HUES6 (cell line): ENCODE measurements around the gene GRM8.

ENCODE experiments used
- H3K27ac ChIP-seq: 2 replicates; pipeline ENCODE4 v1.7.0; 2013; ENCODE audit warnings: low read depth, mild to moderate bottlenecking, low read length, inconsistent platforms
- H3K27me3 ChIP-seq: 2 replicates; pipeline ENCODE4 v1.6.1; 2013; ENCODE audit warnings: low read length; ENCODE audit not compliant: control insufficient read depth, insufficient read depth
- H3K36me3 ChIP-seq: 2 replicates; pipeline ENCODE4 v1.6.1; 2013; ENCODE audit warnings: low read length; ENCODE audit not compliant: control insufficient read depth, insufficient read depth
- H3K4me1 ChIP-seq: 2 replicates; pipeline ENCODE4 v1.6.1; 2013; ENCODE audit warnings: low read length; ENCODE audit not compliant: control insufficient read depth, insufficient read depth
- H3K4me3 ChIP-seq: 2 replicates; pipeline ENCODE4 v1.5.1; 2013; ENCODE audit warnings: low read depth, low read length
- H3K9ac ChIP-seq: one replicate; pipeline ENCODE4 v1.6.1; 2013; ENCODE audit warnings: mild to moderate bottlenecking, low read length
- H3K9me3 ChIP-seq: 2 replicates; pipeline ENCODE4 v1.6.1; 2013; ENCODE audit warnings: low read depth, low read length; ENCODE audit not compliant: control insufficient read depth, insufficient read depth

Gene GRM8

DNA sequence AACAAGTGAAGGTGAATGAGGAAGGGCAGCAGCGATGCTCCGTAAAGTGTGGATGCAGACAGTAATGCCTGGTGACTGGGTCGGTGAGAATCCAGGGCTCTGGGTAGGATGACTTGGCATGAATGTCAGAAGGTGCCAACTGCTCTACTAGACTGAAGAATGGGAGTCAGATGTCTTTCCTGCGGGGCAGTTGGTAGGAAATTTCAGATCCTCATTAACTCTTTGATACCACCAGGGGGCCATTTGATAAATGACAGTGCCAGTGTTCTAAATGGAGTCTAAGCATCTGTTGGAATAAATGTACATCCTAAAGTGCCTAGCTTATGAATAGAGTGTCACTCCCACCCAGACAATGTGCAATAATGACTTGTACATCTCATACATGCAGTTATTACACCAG, 462.0 kb downstream of the GRM8 start:
- H3K9ac ChIP-seq = no peak overlapping the region
- no peak overlapping the region for H3K27ac ChIP-seq
- H3K4me1 ChIP-seq = no peaks in the 10 kb centered on the region
- no peak overlapping the region for H3K4me3 ChIP-seq
- H3K9me3 ChIP-seq = no peaks in the 10 kb centered on the region
- H3K27me3 ChIP-seq = no peaks in the 10 kb centered on the region
- no peaks in the 10 kb centered on the region for H3K36me3 ChIP-seq

DNA sequence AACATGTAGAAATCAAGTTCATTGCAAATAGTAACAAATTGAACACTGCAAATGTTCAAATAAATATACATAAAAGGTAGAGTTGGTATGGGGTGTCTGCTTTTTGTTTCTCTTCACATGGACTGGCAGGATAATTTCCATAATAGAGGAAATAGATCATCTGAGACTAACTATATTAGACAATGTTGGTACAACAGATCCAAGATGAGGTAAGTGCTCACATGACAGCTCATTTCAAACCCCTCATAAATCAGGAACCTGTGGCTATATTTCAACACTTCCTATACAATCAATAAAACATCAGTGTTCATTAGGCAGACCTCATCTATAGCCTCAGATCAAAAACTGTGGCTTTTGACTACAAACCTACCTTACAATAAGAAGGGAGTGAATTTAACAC, 469.1 kb downstream of the GRM8 start:
- no peak overlapping the region for H3K4me3 ChIP-seq
- no peak overlapping the region for H3K9ac ChIP-seq
- H3K27ac ChIP-seq = no peak overlapping the region
- H3K9me3 ChIP-seq = no peaks in the 10 kb centered on the region
- H3K36me3 ChIP-seq = no peaks in the 10 kb centered on the region
- H3K27me3 ChIP-seq = no peaks in the 10 kb centered on the region
- H3K4me1 ChIP-seq = peaks cover 5% of the 10 kb centered on the region; the same call in 1 of the 2 replicates

DNA sequence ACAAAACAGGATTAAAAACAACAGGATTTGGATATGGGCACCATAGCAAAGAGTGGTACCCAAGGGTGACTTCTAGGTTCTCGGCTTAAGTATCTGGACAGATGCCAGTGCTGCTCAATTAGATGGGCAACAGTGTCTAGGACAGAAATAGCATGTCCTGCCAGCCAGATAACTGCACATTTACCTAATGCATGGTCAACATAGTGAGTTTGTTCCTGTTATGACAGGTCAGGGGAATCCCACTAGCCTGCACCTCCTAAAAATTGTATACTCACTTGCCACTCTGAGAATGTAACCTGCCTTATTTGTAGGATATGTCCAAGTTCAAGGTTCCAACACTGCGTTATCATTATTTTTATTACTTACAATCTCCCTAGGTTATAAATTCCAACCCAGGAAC, 471.7 kb downstream of the GRM8 start:
- H3K27ac ChIP-seq = no peak overlapping the region
- H3K36me3 ChIP-seq = no peaks in the 10 kb centered on the region
- no peaks in the 10 kb centered on the region for H3K9me3 ChIP-seq
- H3K4me1 ChIP-seq = peaks cover 11% of the 10 kb centered on the region; the same call in 1 of the 2 replicates
- no peaks in the 10 kb centered on the region for H3K27me3 ChIP-seq
- H3K4me3 ChIP-seq = no peak overlapping the region
- no peak overlapping the region for H3K9ac ChIP-seq

DNA sequence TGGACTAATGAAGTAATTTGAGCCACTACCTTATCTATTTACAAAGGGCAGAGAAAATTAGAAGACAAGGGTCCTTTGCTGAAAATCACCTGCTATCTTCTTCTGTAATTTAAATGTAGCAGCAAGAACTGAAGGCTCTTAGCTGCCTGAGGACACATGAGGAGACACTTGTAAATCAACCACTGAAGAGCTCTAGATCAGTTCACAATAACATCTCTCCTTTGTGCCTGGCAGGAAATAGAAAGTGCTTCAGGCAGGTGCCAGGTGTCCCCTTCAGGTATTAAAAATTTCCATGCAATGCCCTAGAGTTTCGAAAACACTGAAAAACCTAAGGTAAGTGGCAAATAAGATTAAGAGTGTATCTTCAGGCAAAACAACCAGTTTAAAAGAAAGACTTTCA, 474.6 kb downstream of the GRM8 start:
- peaks cover 11% of the 10 kb centered on the region; the same call in 1 of the 2 replicates for H3K4me1 ChIP-seq
- H3K9me3 ChIP-seq = no peaks in the 10 kb centered on the region
- no peaks in the 10 kb centered on the region for H3K27me3 ChIP-seq
- H3K9ac ChIP-seq = no peak overlapping the region
- H3K36me3 ChIP-seq = no peaks in the 10 kb centered on the region
- H3K27ac ChIP-seq = no peak overlapping the region
- no peak overlapping the region for H3K4me3 ChIP-seq

DNA sequence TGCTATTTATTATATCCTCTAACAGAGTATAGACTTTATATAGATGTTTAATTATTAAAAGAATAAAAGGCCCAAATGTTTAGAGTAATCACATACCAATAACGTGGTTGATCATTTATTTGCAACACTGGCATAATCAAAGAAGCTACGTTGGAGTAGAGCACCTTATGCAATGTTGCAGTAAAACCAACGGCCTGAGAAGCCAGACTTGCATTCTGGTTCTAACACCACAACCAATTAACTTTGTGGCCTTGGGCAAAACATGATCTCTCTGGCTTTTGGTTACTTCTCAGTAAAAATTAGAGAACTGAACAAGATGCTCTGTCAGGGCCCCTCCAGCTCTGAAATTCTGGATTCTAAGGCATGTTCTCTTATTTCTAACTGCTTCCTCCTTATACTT, 476.2 kb downstream of the GRM8 start:
- peaks cover 11% of the 10 kb centered on the region; the same call in 1 of the 2 replicates for H3K4me1 ChIP-seq
- H3K36me3 ChIP-seq = no peaks in the 10 kb centered on the region
- H3K9me3 ChIP-seq = no peaks in the 10 kb centered on the region
- no peaks in the 10 kb centered on the region for H3K27me3 ChIP-seq
- no peak overlapping the region for H3K4me3 ChIP-seq
- no peak overlapping the region for H3K9ac ChIP-seq
- H3K27ac ChIP-seq = no peak overlapping the region

DNA sequence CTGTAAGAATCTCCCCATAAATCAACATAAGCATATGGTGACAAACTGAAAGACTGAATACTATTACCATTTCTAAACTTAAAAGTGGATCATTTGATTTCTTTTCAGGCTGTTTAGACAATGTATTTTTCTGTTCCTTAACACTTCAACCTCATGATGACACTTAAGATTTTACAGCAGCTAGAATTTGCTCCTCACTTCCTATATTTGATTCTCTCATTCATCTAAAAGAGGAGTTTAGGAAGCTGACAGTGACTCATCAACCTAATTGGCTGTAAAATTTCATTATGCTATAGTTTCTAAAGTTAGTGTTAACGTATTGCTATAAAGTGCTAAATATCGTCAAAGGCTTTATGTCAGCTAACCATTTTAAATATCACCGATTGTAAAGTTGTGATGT, 478.7 kb downstream of the GRM8 start:
- no peaks in the 10 kb centered on the region for H3K27me3 ChIP-seq
- H3K4me1 ChIP-seq = 0 out of 2 replicates have a peak, but pooled peaks cover 7% of the 10 kb centered on the region
- no peaks in the 10 kb centered on the region for H3K9me3 ChIP-seq
- no peak overlapping the region for H3K9ac ChIP-seq
- no peaks in the 10 kb centered on the region for H3K36me3 ChIP-seq
- H3K4me3 ChIP-seq = no peak overlapping the region
- no peak overlapping the region for H3K27ac ChIP-seq

DNA sequence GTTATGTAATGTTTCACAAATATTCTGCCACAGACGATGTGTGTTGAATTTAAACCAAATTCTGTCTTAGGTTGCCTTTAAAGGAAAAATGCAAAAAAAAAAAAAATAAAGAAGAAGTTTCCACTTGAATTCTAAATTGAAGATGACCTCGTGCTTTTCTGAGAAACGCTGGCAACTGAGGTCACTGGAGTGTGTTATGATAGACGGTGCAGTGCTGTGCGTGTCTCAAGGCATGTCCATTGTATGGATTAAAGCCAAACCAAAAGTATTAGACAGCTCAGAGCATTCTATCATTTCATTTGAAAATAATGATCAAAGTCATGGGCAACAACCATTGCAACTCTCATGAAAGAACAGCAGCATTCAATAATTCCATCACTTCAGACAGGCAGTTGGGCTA, 483.9 kb downstream of the GRM8 start:
- no peak overlapping the region for H3K9ac ChIP-seq
- H3K36me3 ChIP-seq = no peaks in the 10 kb centered on the region
- no peaks in the 10 kb centered on the region for H3K4me1 ChIP-seq
- H3K4me3 ChIP-seq = no peak overlapping the region
- H3K9me3 ChIP-seq = no peaks in the 10 kb centered on the region
- H3K27me3 ChIP-seq = no peaks in the 10 kb centered on the region
- no peak overlapping the region for H3K27ac ChIP-seq

DNA sequence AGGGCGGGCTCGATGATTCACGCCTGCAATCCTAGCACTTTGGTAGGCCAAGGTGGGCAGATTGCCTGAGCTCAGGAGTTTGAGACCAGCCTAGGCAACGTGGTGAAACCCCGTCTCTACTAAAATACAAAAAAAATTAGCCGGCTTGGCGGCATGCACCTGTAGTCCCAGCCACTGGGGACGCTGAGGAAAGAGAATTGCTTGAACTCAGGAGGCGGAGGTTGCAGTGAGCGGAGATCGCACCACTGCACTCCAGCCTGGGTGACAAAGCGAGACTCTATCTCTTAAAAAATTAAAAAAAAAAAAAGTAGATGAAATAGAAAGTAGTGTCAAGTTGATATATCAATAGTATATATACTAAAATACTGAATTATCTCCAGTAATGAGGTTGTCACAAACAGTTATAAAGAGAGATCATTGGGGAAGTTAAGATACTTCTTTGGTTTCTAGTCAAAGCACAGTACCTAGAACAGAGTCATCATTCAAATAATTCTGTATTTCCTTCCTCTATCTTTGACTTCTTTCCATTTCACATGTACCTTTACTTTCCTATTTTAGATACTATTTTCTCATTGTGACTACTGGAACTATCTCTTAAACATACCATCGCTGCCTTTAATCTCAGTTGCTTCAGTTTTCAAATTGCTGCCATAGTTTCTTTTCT, 491.7 kb downstream of the GRM8 start:
- Histone ChIP-seq H3K9me3 (no peaks in the 10 kb centered on the region), H3K9ac (no peak overlapping the region), H3K4me3 (no peak overlapping the region), H3K36me3 (no peaks in the 10 kb centered on the region), H3K27ac (no peak overlapping the region), H3K27me3 (no peaks in the 10 kb centered on the region), H3K4me1 (no peaks in the 10 kb centered on the region)

DNA sequence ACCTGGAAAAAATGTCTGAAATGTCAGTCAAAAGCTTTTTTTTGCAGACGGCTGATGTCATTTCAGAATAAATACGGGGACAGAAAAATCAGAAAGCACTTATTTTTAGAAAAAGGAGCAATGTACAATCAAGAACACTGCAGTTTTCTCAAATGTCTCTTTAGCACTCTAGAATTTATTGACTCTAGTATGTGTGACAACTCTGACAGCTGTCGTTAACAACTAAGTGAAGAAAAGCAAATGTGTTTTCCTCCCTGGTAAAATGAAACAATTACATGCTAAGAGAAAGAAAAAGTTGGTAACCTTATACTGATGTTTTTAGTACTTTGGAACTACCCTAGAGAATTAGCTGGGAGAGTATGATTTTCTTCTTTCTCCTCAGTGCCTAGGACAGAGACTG, 497.4 kb downstream of the GRM8 start:
- no peaks in the 10 kb centered on the region for H3K9me3 ChIP-seq
- H3K4me1 ChIP-seq = no peaks in the 10 kb centered on the region
- H3K36me3 ChIP-seq = no peaks in the 10 kb centered on the region
- H3K4me3 ChIP-seq = no peak overlapping the region
- no peak overlapping the region for H3K9ac ChIP-seq
- H3K27me3 ChIP-seq = no peaks in the 10 kb centered on the region
- no peak overlapping the region for H3K27ac ChIP-seq

DNA sequence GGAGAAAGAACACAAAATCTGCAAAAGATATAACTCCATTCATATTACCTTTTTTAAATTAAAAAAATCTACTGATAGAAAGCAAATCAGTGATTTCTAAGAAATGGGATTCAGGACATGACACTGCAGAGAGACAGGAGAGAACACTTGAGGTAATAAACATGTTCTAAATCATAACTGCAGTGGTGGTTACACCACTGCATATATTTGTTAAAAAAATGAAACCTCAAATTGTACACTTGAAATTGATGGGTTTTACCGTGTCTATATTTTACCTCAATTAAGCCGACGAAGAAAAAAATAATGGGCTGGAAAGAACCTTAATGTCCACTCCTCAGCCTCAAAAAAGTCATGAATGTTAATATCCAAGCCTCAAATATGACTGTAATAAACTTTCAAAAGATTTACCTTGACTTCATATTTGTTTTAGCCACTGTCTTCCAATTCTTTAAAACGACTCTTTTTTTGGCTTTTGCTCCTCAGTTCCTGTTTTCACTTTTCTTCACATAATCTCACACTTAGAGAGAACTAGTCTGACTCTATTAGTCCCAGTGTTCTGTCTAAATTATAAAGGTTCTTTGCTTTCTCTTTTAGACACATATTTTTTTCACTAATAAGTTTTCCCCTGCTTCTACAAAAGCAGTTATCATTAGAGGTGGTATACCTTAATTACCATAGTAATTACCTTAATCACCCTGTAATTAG, 502.4 kb downstream of the GRM8 start:
- Histone ChIP-seq H3K36me3 (no peaks in the 10 kb centered on the region), H3K4me3 (no peak overlapping the region), H3K4me1 (no peaks in the 10 kb centered on the region), H3K27ac (no peak overlapping the region), H3K9me3 (no peaks in the 10 kb centered on the region), H3K9ac (no peak overlapping the region), H3K27me3 (no peaks in the 10 kb centered on the region)

DNA sequence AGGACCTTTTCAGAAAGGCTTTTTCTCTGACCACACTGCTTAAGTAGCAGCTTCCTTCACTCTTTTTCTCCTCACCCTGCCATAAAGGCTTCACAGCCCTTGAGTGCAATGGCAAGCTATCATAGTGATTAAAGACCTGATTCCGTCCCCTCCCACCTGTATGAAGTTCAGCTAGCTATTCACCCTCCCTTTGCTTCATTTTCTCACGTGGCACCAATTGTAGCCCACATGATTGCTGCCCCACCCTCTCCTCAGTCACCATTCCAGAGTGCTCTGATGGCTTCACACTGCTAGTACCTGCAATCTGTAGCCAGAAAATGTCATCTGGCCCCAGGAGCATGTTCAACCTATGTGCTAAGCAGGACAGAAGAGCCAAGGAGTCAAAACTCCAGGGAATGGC, 523.8 kb downstream of the GRM8 start:
- Histone ChIP-seq H3K9ac (no peak overlapping the region), H3K27me3 (no peaks in the 10 kb centered on the region), H3K9me3 (peaks cover 10% of the 10 kb centered on the region; the same call in 1 of the 2 replicates), H3K4me3 (no peak overlapping the region), H3K27ac (no peak overlapping the region), H3K4me1 (peaks cover 4% of the 10 kb centered on the region), H3K36me3 (no peaks in the 10 kb centered on the region)
